Middle frontal gyrus (tissue), 1 donor: ENCODE measurements around the gene MMP7.

Source experiments
- DNase-seq: peaks from one replicate; pipeline ENCODE4 v3.0.0-alpha.2; 2015; ENCODE audit warnings: low spot score; ENCODE audit errors: extremely low spot score

MMP7 gene

GRCh38 chr11:102530558-102530957 lies at the start of gene MMP7:
Gene MMP7 (minus strand): TSS chr11:102530747. CDS start chr11:102530700, 47 bp downstream.
- no peak for DNase-seq

- no peak for DNase-seq
Measured at GRCh38 chr11:102577723-102578122, 47.2 kb upstream of the MMP7 start.

- no peak for DNase-seq
Measured at GRCh38 chr11:102577182-102577581, 46.6 kb upstream of the MMP7 start.

- no peak for DNase-seq
Measured at GRCh38 chr11:102576350-102576749, 45.8 kb upstream of the MMP7 start.

GRCh38 chr11:102575012-102575411 lies 44.5 kb upstream of the MMP7 start:
- DNase-seq = no peak

- DNase-seq = no peak
Measured at GRCh38 chr11:102573851-102574250, 43.3 kb upstream of the MMP7 start.

GRCh38 chr11:102572554-102573220 lies 42.1 kb upstream of the MMP7 start:
- DNase-seq = no peak

- no peak for DNase-seq
Measured at GRCh38 chr11:102568851-102569250, 38.3 kb upstream of the MMP7 start.

GRCh38 chr11:102566112-102566511 lies 35.6 kb upstream of the MMP7 start:
- DNase-seq = no peak

GRCh38 chr11:102564110-102564509 lies 33.6 kb upstream of the MMP7 start:
- no peak for DNase-seq

- no peak for DNase-seq
Measured at GRCh38 chr11:102561636-102562035, 31.1 kb upstream of the MMP7 start.

- DNase-seq = no peak
Measured at GRCh38 chr11:102560555-102561011, 30.0 kb upstream of the MMP7 start.

GRCh38 chr11:102559839-102560238 lies 29.3 kb upstream of the MMP7 start:
- DNase-seq = no peak

GRCh38 chr11:102555091-102555490 lies 24.5 kb upstream of the MMP7 start:
- no peak for DNase-seq

- no peak for DNase-seq
Measured at GRCh38 chr11:102553835-102554282, 23.3 kb upstream of the MMP7 start.

GRCh38 chr11:102552447-102553194 lies 22.1 kb upstream of the MMP7 start:
- no peak for DNase-seq

GRCh38 chr11:102552020-102552419 lies 21.5 kb upstream of the MMP7 start:
- DNase-seq = no peak

GRCh38 chr11:102551169-102551781 lies 20.7 kb upstream of the MMP7 start:
- DNase-seq = no peak

GRCh38 chr11:102546923-102547471 lies 16.4 kb upstream of the MMP7 start:
- DNase-seq = no peak

GRCh38 chr11:102546427-102546826 lies 15.9 kb upstream of the MMP7 start:
- DNase-seq = no peak

GRCh38 chr11:102545701-102546100 lies 15.2 kb upstream of the MMP7 start:
- DNase-seq = no peak

- no peak for DNase-seq
Measured at GRCh38 chr11:102544594-102544993, 14.0 kb upstream of the MMP7 start.
